ENCODE results near the gene SMIM9.

Gene SMIM9

DNA sequence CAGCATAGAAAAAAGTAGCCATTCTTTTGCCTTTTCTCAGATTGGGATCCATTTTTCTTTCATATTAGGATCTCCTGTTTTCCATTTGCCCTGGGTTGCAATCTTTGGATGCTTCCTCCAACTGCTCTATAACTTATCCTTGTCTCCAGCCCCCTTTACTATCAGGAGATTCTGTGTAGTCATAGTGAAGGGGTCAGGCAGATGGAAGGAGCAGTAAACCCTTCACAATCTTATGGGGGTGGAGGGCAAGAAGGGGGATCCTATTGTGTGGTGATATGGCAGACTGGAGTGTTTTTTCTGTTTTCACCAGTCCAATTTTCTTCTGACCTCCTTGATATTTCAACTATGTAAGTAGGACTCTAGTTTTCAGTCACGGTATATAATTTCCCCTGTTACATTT, 1.7 kb upstream of the SMIM9 start:
- Histone ChIP-seq H3K4me3 (replicated peaks; ENCODE audit: low read depth, low read length) (no peak overlapping the region), H3K36me3 (ENCODE audit: control insufficient read depth, insufficient read depth, low read length) (no peaks in the 10 kb centered on the region), H3K27me3 (replicated peaks; ENCODE audit: control insufficient read depth, insufficient read depth, low read length) (no peaks in the 10 kb centered on the region)
- no peak for DNase-seq (ENCODE audit: extremely low read depth, insufficient read length)
- TF ChIP-seq, protein P1, sequence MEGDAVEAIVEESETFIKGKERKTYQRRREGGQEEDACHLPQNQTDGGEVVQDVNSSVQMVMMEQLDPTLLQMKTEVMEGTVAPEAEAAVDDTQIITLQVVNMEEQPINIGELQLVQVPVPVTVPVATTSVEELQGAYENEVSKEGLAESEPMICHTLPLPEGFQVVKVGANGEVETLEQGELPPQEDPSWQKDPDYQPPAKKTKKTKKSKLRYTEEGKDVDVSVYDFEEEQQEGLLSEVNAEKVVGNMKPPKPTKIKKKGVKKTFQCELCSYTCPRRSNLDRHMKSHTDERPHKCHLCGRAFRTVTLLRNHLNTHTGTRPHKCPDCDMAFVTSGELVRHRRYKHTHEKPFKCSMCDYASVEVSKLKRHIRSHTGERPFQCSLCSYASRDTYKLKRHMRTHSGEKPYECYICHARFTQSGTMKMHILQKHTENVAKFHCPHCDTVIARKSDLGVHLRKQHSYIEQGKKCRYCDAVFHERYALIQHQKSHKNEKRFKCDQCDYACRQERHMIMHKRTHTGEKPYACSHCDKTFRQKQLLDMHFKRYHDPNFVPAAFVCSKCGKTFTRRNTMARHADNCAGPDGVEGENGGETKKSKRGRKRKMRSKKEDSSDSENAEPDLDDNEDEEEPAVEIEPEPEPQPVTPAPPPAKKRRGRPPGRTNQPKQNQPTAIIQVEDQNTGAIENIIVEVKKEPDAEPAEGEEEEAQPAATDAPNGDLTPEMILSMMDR (IDR thresholded peaks at IDR 0.05; ENCODE audit: insufficient read depth, low read length, poor library complexity, severe bottlenecking): no peak

DNA sequence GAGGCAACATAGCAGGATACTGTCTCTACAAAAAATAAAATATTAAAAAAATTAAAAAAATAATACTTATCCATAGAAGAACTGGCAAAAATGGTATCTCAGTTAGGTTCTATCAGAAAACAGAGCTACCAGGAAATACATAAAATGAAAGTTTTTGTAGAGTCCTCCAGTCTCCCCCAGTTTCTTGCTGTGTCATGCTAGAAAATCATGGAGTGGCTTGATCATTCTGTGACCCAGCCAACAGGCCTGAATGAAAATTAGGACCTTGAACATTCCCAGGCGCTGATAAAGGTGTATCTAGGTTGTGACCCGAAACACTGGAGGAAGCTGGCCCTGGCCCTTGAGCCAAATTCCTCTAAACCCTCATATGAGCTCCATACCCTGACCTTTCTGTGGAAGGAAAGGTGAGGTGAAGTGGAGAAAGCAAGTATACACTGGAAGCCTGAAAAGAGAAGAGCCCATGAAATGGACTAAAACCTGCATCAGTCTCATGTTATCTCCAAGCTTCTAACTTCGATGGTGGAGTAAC, 652 bp downstream of the SMIM9 start:
- Histone ChIP-seq H3K36me3 (ENCODE audit: control insufficient read depth, insufficient read depth, low read length) (no peaks in the 10 kb centered on the region), H3K4me3 (replicated peaks; ENCODE audit: low read depth, low read length) (no peak overlapping the region), H3K27me3 (replicated peaks; ENCODE audit: control insufficient read depth, insufficient read depth, low read length) (no peaks in the 10 kb centered on the region)
- DNase-seq (ENCODE audit: extremely low read depth, insufficient read length): no peak
- TF ChIP-seq, protein P1 (IDR thresholded peaks at IDR 0.05; ENCODE audit: insufficient read depth, low read length, poor library complexity, severe bottlenecking): no peak

DNA sequence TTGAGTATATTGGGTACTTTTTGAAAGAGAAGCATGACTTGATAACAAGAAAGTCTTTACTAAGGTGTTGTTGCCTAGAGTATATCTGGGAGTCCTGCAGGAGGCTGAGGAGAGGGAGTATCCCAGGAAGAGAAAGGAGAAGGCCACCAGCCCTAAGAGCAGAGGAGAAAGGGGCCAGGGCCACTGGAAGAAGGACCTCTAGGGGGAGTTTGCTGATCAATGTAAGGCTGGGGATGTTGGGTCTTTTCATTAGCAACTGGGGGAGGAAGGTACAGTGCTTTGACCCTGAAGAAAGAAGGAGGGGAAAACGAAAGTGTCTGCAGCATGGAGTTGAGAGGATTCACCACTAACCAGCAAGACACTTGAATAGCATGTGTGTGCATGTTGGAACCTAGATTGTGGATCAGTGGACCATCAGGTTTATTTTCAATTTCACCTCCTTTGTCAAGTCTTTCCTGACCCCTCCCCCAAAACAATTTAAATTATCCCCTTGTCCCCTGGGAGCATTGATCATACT, 4.5 kb downstream of the SMIM9 start:
- TF ChIP-seq, protein P1 (IDR thresholded peaks at IDR 0.05; ENCODE audit: insufficient read depth, low read length, poor library complexity, severe bottlenecking): no peak
- H3K27me3 ChIP-seq (replicated peaks; ENCODE audit: control insufficient read depth, insufficient read depth, low read length): no peaks in the 10 kb centered on the region
- H3K36me3 ChIP-seq (ENCODE audit: control insufficient read depth, insufficient read depth, low read length): no peaks in the 10 kb centered on the region
- H3K4me3 ChIP-seq (replicated peaks; ENCODE audit: low read depth, low read length): no peak overlapping the region
- no peak for DNase-seq (ENCODE audit: extremely low read depth, insufficient read length)

DNA sequence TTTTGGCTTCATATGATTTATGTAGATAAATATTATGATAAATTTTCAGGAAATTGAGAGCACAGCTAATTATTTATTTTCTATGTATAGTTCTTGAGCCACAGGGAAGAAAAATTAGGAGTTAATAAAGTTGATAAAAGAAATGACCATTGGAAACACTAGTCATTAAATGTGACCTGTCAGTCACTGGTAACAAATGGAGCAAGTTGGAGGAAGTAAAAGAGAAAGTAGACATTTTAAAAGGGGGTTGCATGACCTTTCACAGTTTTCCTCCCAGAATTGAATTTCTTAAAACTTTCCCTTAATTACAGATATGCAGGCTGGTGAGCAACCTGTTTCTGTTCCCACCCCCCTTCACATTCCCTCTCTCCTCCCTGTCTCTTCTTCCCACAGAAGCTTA, 5.3 kb downstream of the SMIM9 start:
- Histone ChIP-seq H3K36me3 (ENCODE audit: control insufficient read depth, insufficient read depth, low read length) (no peaks in the 10 kb centered on the region), H3K27me3 (replicated peaks; ENCODE audit: control insufficient read depth, insufficient read depth, low read length) (no peaks in the 10 kb centered on the region), H3K4me3 (replicated peaks; ENCODE audit: low read depth, low read length) (no peak overlapping the region)
- no peak for DNase-seq (ENCODE audit: extremely low read depth, insufficient read length)
- TF ChIP-seq, protein P1 (IDR thresholded peaks at IDR 0.05; ENCODE audit: insufficient read depth, low read length, poor library complexity, severe bottlenecking): no peak

DNA sequence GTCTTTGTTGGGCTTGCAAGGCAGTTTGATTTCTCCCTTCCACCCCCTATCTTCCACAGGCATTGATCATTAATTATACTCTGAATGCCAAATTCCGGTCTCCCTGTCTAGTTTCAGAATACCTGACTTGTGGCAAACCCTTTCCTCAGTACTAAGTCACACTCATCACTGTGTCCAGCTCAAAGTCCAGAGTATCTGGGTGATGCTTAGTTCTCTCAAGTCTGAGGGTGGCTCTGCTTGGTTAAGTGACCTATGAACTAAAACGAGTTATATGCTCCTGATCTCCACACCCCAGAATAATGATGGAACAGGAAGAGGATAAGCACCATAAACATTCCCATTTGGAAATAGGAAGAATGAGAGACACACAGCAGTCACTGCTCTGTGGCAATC, 6.5 kb downstream of the SMIM9 start:
- TF ChIP-seq, protein P1 (IDR thresholded peaks at IDR 0.05; ENCODE audit: insufficient read depth, low read length, poor library complexity, severe bottlenecking): no peak
- DNase-seq (ENCODE audit: extremely low read depth, insufficient read length): no peak
- Histone ChIP-seq H3K36me3 (ENCODE audit: control insufficient read depth, insufficient read depth, low read length) (no peaks in the 10 kb centered on the region), H3K27me3 (replicated peaks; ENCODE audit: control insufficient read depth, insufficient read depth, low read length) (no peaks in the 10 kb centered on the region), H3K4me3 (replicated peaks; ENCODE audit: low read depth, low read length) (no peak overlapping the region)

All from GM06990 (cell line).